H54 (cell line): ENCODE measurements around the gene DDAH2.

Source experiments
- DNase-seq: peaks from one replicate; pipeline ENCODE4 v3.0.0; 2011; ENCODE audit warnings: low spot score, mixed read lengths; ENCODE audit not compliant: insufficient read length
- FAIRE-seq: peaks from 3 replicates; lab custom pipeline; 2011; peaks lifted over from hg19 to GRCh38; lab: Jason Lieb, UNC
- POLR2A ChIP-seq: IDR thresholded peaks from 2 replicates; pipeline ENCODE4 v1.6.1; 2011; ENCODE audit warnings: low read depth, mild to moderate bottlenecking, low read length

Gene DDAH2

DNA sequence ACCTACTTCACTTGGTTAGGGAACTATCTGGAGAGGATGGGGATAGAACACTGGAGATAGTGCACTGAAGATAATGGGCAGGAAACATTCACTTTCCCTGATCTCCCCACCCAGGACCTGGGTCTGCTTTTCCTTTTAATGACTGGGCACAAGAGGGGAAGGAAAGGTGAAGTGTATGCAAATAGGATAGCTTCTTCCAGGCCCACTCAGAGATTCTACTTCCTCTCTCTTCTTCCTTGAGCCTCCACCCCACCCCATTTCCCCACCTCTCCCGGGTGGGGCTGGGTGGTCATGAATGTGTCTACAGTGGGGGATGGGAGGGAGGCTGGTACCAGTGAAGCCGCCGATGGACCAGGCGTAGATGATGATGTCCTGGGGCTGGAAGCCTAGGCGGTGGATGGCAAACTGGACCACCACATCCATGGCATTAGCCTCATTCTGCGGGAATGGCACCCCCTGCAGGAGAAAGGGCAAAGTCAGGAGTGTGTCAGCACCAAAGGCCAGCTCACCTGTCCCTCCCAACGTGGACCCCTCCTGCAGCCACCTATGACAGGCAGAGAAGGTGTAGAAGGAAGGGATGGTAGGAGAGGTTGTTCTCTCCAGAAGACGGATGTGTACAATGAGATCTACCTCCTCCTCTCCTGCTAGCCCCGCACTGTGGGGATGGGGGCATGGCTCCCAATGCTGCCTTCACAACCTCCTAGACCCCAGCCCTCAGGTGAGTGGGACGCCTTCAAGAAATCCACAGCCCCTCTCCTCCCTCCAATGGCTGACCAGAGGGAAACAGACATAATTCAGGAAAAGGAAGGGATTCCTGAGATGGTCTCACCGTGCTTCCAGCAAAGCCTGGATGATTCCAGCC is 39.6 kb downstream of the DDAH2 start:
- DNase-seq (no peak), FAIRE-seq (no peak)
- no peak for TF ChIP-seq POLR2A

DNA sequence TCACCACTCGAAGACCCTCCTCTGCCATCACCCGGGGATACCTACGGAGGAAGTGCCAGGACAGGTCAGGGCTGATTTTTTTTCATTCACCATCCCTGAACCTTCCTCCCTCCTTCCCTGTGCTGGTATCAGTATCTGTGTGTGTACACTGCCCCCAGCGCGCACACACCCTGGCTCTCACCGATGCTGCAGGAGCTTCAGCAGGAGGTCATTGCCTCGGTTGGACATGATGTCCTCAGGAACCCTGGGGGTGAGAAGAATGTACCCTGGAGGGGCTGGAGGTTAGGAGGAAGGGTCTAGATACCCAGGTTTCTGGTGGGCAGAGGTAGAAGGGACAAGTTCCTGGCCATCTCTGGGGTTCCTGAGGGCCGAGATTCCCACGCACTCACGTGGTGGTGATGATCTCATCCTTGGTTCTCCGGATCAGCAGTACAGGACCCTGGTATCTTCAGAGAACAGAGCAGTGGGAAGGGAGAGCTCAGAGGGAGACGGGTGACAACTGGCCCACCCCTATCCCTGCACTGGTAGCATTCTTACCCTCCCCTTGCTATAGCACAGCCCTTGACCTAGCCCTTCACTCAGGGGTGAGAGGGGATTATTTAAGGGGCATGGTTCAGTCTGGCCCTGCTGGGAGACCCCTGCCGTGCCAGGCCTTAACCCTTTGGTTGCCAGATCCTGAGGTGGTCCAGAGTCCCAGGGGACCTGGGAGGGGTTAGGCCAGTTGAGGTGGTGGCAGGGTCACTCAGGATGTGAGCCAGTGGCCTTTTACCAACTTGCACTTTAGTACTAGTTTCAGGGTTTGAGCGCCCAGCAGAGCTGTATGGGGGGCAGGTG is 41.0 kb downstream of the DDAH2 start:
- no peak for TF ChIP-seq POLR2A

DNA sequence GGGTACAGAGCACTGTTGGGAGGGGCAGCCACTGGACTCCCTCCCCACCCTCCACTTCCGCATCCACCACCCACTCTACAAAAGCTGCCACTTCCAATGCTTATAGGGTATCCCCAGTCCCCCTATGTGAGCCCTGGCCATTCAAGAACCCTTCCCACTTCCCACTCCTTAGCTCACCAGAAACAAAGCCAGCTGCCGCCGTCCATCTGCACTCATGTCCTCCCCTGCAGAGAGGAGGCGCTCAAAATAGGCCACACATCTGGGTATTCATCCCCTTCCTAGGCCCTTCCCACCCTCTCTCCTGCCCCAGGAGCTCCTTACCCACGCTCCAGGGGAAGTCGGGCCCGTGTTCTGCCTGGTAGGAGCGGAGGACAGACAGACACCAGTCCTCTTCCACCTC is 41.8 kb downstream of the DDAH2 start:
- TF ChIP-seq POLR2A = no peak
- DNase-seq = no peak
- no peak for FAIRE-seq

More for the DNA sequence above, 41.0 kb downstream of the DDAH2 start:
- no peak for DNase-seq
- FAIRE-seq = no peak

DNA sequence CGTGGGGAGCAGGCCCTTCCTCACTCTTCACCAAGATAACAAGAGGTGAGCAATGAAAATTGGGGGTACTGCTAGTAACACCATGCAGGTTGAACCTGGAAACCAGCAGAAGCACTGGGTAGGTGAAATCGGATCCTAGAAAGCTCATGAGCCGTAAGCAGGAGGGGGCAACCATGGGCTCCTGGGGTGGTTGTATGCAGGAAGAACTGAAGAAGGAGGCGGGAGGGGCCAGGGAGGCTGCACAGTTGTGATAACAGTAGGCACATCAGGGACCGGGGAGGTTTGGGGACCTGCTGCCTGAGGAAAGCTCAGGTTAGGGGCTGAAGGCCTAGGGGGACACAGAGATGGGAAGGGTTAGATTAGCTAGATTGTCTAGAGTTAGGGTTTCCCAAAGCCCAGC is 42.6 kb downstream of the DDAH2 start:
- FAIRE-seq = no peak
- TF ChIP-seq POLR2A = no peak

DNA sequence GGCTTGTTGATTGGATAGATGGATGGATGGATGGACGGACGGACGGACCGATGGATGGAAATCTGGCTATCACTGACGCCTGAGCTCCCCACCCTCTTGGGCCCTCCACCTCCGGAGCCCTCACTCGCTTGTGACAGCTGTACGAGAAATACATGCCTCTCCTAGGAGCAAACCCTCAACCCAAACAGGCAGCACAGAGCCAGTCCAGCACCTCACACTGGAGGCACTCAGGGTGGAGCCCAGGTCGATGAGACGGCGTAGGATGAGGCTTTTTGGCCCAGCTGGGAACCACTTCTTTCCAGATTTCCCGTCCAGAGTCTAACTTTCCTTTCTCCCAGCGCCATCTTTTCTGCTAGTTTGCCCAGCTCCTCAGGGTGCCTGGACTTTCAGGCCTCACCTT is 45.5 kb downstream of the DDAH2 start:
- FAIRE-seq (no peak), DNase-seq (no peak)
- no peak for TF ChIP-seq POLR2A

More for the DNA sequence above, 42.6 kb downstream of the DDAH2 start:
- DNase-seq = no peak

DNA sequence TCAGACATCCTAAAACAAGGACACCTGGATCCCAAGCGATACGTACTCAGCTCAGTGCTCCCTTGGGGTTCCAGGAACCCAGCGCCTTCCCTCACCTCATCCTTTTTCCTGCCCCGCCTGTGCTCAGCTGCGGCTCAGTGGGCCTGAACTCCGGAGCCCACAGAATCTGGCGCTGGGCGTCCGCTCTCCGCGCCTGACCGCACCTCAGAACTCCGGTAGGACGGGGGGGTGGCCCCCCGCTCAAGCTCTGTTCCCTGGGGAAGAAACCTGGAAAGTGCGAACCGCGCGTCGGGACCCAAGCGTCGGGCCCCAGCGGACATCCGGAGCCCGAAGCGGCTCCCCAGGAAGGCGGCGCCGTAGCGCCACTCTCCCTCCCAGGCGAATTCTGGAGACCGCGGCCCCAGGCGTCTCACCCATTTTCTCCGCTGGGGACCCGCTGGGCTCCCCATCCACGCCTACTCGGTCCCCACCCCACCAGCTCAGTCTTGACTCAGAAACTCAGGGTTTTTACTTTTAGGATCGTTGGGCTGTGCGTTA is 47.9 kb downstream of the DDAH2 start:
- TF ChIP-seq POLR2A = no peak
- DNase-seq = no peak
- no peak for FAIRE-seq

DNA sequence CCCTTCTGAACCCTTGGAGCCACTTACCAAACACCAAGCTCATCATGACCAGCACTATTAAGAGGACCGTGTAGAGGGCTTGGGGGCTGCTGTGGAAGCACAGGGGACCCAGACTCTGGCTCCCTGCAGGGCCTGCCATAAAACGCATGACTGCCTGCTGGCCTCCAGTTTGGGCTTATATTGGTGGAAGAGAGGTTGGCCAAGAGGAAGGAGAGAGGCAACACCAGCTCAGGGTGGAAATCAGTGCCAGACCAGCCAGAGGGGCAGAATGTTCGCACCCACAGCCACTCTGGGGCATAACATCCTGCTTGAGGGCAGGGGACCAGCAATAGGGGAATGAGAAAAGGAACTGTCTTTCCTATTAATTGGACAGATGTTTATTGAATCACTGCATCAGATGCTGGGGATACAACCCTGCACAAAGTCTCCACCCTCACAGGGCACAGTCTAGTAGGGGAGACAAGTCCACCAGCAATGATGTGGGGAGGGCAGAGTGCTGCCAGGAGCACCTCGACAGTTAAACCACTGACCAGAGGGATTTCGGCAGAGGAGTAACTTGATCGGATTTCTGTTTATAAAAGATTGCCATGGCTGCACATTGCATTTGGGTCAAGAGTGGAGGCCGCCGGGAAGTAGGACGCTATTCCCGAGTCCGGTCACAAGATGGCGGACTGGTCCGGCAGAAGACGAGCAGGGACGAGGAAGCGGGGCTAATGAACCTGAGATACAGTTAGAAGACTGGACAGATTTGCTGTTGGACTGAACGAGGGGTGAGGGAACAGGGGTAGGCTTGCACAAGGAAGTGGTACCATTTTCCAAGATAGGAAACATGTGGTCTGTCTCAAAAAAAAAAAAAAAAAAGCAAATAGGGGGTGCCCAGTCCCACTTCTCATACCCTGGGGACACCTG is 48.6 kb downstream of the DDAH2 start, which contains the start of gene LY6G5C:
TSS of gene LY6G5C (minus strand) at position 842 of the 909 bp plus-strand sequence. CDS start at position 148, 694 bp downstream.
- DNase-seq (peak; percentile 69), FAIRE-seq (peak; percentile 20)
- TF ChIP-seq POLR2A = no peak

DNA sequence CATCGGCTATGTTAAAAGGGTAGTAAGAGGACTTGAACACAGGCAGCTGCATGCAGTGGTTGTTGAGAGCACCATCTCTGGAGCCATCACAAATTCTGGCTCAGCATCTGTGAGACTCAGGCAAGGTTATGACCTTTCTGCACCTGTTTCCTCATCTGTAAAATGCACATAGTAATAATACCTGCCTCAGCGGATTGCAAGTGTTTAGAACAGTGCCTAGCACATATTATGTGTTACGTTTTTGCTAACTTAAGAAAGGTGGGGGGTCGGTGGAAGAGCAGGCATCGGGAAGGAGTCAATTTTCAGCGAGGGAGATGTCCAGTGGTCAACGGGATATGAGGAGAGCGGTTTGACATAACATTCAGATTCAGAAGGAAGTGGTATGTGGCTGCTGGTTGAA is 51.1 kb downstream of the DDAH2 start:
- no peak for DNase-seq
- TF ChIP-seq POLR2A = no peak
- FAIRE-seq = no peak
